ENCODE data around the gene ILKAP. TPM values are rescaled to one million over a fixed set of nuclear protein-coding genes. Genes with fewer than 3 reads are reported as not detected.

The ILKAP gene
- total RNA-seq, 1 experiment from 2014 or later, result 31.6 TPM

DNA sequence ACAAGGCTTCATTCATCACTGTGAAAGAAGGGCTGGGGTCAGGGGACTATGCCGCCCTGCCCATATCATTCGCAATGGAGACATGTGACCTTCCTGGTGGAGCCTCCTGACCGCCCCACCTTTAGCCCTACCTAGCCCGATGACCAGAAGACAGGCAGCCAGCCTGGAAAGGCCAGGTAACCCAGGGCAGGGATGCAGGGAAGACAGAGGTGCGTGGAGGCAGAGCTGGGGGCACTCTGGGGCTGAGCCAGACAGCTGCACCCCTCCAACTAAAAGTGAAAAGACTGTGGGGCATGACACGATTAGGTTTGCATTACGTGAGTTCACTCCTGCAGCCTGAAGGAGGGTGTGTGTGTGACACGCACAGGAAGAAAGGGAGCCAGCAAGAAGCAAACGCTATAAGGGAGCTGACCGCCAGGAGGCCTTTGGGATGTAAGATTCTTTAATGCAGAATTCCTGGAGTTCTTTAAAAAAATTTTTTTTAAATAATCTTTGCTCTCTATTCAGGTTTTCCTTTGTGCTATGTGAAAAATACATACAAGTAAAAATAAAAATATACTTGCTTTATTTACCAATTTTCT, 40.1 kb upstream of the ILKAP start:
- Mint-ChIP-seq H3K4me1 (ENCODE audit: low read depth, unreplicated experiment) (no peaks in the 10 kb centered on the region), H3K27ac (ENCODE audit: unreplicated experiment) (no peak overlapping the region), H3K4me3 (ENCODE audit: unreplicated experiment) (no peak overlapping the region), H3K27me3 (ENCODE audit: insufficient read depth, unreplicated experiment) (no peaks in the 10 kb centered on the region), H3K9me3 (ENCODE audit: unreplicated experiment) (no peaks in the 10 kb centered on the region), H3K36me3 (ENCODE audit: insufficient read depth, unreplicated experiment) (peaks cover 11% of the 10 kb centered on the region)
- no peaks in the 10 kb centered on the region for H3K9me3 ChIP-seq
- ChIA-PET CTCF (no interaction called here), POLR2A (no interaction called here)
- H3K27me3 ChIP-seq (replicated peaks; ENCODE audit: control insufficient read depth, insufficient read depth, low read length), result no peaks in the 10 kb centered on the region
- intact Hi-C loops (cut with micrococcal nuclease; ENCODE audit: unreplicated experiment), result no loop called here
- TF ChIP-seq, protein P1, sequence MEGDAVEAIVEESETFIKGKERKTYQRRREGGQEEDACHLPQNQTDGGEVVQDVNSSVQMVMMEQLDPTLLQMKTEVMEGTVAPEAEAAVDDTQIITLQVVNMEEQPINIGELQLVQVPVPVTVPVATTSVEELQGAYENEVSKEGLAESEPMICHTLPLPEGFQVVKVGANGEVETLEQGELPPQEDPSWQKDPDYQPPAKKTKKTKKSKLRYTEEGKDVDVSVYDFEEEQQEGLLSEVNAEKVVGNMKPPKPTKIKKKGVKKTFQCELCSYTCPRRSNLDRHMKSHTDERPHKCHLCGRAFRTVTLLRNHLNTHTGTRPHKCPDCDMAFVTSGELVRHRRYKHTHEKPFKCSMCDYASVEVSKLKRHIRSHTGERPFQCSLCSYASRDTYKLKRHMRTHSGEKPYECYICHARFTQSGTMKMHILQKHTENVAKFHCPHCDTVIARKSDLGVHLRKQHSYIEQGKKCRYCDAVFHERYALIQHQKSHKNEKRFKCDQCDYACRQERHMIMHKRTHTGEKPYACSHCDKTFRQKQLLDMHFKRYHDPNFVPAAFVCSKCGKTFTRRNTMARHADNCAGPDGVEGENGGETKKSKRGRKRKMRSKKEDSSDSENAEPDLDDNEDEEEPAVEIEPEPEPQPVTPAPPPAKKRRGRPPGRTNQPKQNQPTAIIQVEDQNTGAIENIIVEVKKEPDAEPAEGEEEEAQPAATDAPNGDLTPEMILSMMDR (IDR thresholded peaks at IDR 0.05; ENCODE audit: insufficient read depth in 1 of 2, low read depth in 1 of 2, low read length in 1 of 2, severe bottlenecking in 1 of 2, unreplicated experiment in 1 of 2), result peak in 1 of 2 experiments; percentile 3
- no peak for DNase-seq
- no peak overlapping the region for H3K4me3 ChIP-seq (ENCODE audit: low read depth, low read length)
- no peaks in the 10 kb centered on the region for H3K4me1 ChIP-seq
- BruUV-seq (replicated peaks), result no TSS peak
- peaks cover 2% of the 10 kb centered on the region; the same call in 1 of the 2 replicates for H3K36me3 ChIP-seq (ENCODE audit: control insufficient read depth, insufficient read depth, low read length)

- no peak for DNase-seq
- CTCF ChIA-PET, result no interaction called here
- Mint-ChIP-seq H3K36me3 (ENCODE audit: insufficient read depth, unreplicated experiment) (peaks cover 11% of the 10 kb centered on the region), H3K27me3 (ENCODE audit: insufficient read depth, unreplicated experiment) (no peaks in the 10 kb centered on the region), H3K4me3 (ENCODE audit: unreplicated experiment) (no peak overlapping the region), H3K4me1 (ENCODE audit: low read depth, unreplicated experiment) (no peaks in the 10 kb centered on the region), H3K9me3 (ENCODE audit: unreplicated experiment) (no peaks in the 10 kb centered on the region), H3K27ac (ENCODE audit: unreplicated experiment) (no peak overlapping the region)
- intact Hi-C loops (cut with micrococcal nuclease; ENCODE audit: unreplicated experiment), result no loop called here
- peaks cover 2% of the 10 kb centered on the region; the same call in 1 of the 2 replicates for H3K36me3 ChIP-seq (ENCODE audit: control insufficient read depth, insufficient read depth, low read length)
- H3K4me3 ChIP-seq (ENCODE audit: low read depth, low read length), result no peak overlapping the region
- POLR2A ChIA-PET, result no interaction called here
- H3K9me3 ChIP-seq, result no peaks in the 10 kb centered on the region
- H3K4me1 ChIP-seq, result no peaks in the 10 kb centered on the region
- TF ChIP-seq, protein P1 (IDR thresholded peaks at IDR 0.05; ENCODE audit: insufficient read depth in 1 of 2, low read depth in 1 of 2, low read length in 1 of 2, severe bottlenecking in 1 of 2, unreplicated experiment in 1 of 2), result no peak
- BruUV-seq (replicated peaks), result no TSS peak
- no peaks in the 10 kb centered on the region for H3K27me3 ChIP-seq (replicated peaks; ENCODE audit: control insufficient read depth, insufficient read depth, low read length)
Observed at GRCh38 chr2:238242731-238243495, 39.4 kb upstream of the ILKAP start.

DNA sequence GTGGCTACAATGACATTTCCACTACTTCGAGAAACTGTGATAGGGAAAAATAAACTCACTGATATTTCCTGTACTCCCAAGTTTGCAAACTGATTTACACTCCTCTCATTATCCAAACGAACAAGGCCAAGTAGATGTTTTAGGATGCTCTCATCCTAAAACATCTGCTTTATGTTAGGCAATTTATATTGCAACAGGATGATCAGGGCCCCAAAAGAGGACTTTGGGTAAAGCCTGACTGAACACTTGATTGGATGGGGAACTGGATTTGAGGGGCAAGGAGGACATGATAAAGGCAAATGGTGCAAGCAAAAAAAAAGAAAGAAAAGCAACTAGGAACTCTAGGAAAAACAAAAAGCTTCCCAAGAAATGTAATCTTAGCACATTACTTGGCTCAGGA, 38.5 kb upstream of the ILKAP start:
- no peak for DNase-seq
- Histone ChIP-seq H3K9me3 (no peaks in the 10 kb centered on the region), H3K36me3 (ENCODE audit: control insufficient read depth, insufficient read depth, low read length) (peaks cover 2% of the 10 kb centered on the region; the same call in 1 of the 2 replicates), H3K4me1 (no peaks in the 10 kb centered on the region), H3K27me3 (replicated peaks; ENCODE audit: control insufficient read depth, insufficient read depth, low read length) (no peaks in the 10 kb centered on the region), H3K4me3 (ENCODE audit: low read depth, low read length) (no peak overlapping the region)
- BruUV-seq (replicated peaks), result no TSS peak
- Mint-ChIP-seq H3K27me3 (ENCODE audit: insufficient read depth, unreplicated experiment) (no peaks in the 10 kb centered on the region), H3K27ac (ENCODE audit: unreplicated experiment) (no peak overlapping the region), H3K4me3 (ENCODE audit: unreplicated experiment) (peak overlapping the region; percentile 98), H3K36me3 (ENCODE audit: insufficient read depth, unreplicated experiment) (peaks cover 11% of the 10 kb centered on the region), H3K4me1 (ENCODE audit: low read depth, unreplicated experiment) (no peaks in the 10 kb centered on the region), H3K9me3 (ENCODE audit: unreplicated experiment) (no peaks in the 10 kb centered on the region)
- TF ChIP-seq, protein P1 (IDR thresholded peaks at IDR 0.05; ENCODE audit: insufficient read depth in 1 of 2, low read depth in 1 of 2, low read length in 1 of 2, severe bottlenecking in 1 of 2, unreplicated experiment in 1 of 2), result no peak
- ChIA-PET CTCF (interaction anchor here (3.0 kb wide), 1 partner anchor 21 kb away, joined by 13 read pairs; no protein-coding TSS in a partner anchor), POLR2A (no interaction called here)
- intact Hi-C loops (cut with micrococcal nuclease; ENCODE audit: unreplicated experiment), result no loop called here
